Measurements from ENCODE around the gene LSM2. TPM values are rescaled to one million over a fixed set of nuclear protein-coding genes. Genes with fewer than 3 reads are reported as not detected.
"Not testable (repeated sequence)": the region's sequence is repeated elsewhere in the genome, so short reads cannot be mapped to it uniquely, and the experiment has no call there.

Gene LSM2
- total RNA-seq, 1 experiment from 2014 or later = 57.0 TPM

GRCh38 chr6:31831350-31832215 is 24.8 kb upstream of the LSM2 start:
- Histone ChIP-seq H3K9me3 (no peaks in the 10 kb centered on the region), H3K27me3 (no peaks in the 10 kb centered on the region), H3K36me3 (peaks cover 9% of the 10 kb centered on the region), H3K4me3 (peak overlapping the region; percentile 59)
- DNase-seq = no peak

- peak overlapping the region; percentile 59 for H3K4me3 ChIP-seq
- no peaks in the 10 kb centered on the region for H3K27me3 ChIP-seq
- DNase-seq = no peak
- H3K9me3 ChIP-seq = no peaks in the 10 kb centered on the region
- peaks cover 3% of the 10 kb centered on the region for H3K36me3 ChIP-seq
Observed at GRCh38 chr6:31830886-31831335, 24.1 kb upstream of the LSM2 start.

- no peak for DNase-seq
- Histone ChIP-seq H3K4me3 (peak overlapping the region; percentile 59), H3K27me3 (no peaks in the 10 kb centered on the region), H3K36me3 (peaks cover under 1% of the 10 kb centered on the region; the same call in 1 of the 2 replicates), H3K9me3 (no peaks in the 10 kb centered on the region)
Observed at GRCh38 chr6:31829633-31830283, 23.0 kb upstream of the LSM2 start.

GRCh38 chr6:31827286-31828079 is 20.7 kb upstream of the LSM2 start, which contains the start of gene HSPA1B:
HSPA1B (plus strand) TSS chr6:31827738; CDS start chr6:31827951, 213 bp downstream.
- Histone ChIP-seq H3K27me3 (no peaks in the 10 kb centered on the region), H3K4me3 (peak within 1 kb of the TSS; percentile 65), H3K36me3 (no peaks in the 10 kb centered on the region), H3K9me3 (no peaks in the 10 kb centered on the region)
- peak; percentile 98 for DNase-seq

- no peaks in the 10 kb centered on the region for H3K9me3 ChIP-seq
- DNase-seq = peak; percentile 87
- peak overlapping the region; percentile 65 for H3K4me3 ChIP-seq
- H3K36me3 ChIP-seq = no peaks in the 10 kb centered on the region
- H3K27me3 ChIP-seq = no peaks in the 10 kb centered on the region
Observed at GRCh38 chr6:31826793-31827285, 20.1 kb upstream of the LSM2 start.

GRCh38 chr6:31825553-31825952 is 18.8 kb upstream of the LSM2 start:
- H3K9me3 ChIP-seq = no peaks in the 10 kb centered on the region
- no peaks in the 10 kb centered on the region for H3K36me3 ChIP-seq
- no peak for DNase-seq
- no peaks in the 10 kb centered on the region for H3K27me3 ChIP-seq
- no peak overlapping the region for H3K4me3 ChIP-seq

- not testable (repeated sequence) for H3K4me3 ChIP-seq, H3K36me3 ChIP-seq, H3K27me3 ChIP-seq, H3K9me3 ChIP-seq, DNase-seq
Observed at GRCh38 chr6:31823592-31824196, 16.9 kb upstream of the LSM2 start.

GRCh38 chr6:31822036-31822821 is 15.5 kb upstream of the LSM2 start:
- no peaks in the 10 kb centered on the region for H3K9me3 ChIP-seq
- peak; percentile 79 for DNase-seq
- H3K4me3 ChIP-seq = peak overlapping the region; percentile 57
- H3K36me3 ChIP-seq = no peaks in the 10 kb centered on the region; the same call in 1 of the 2 replicates
- H3K27me3 ChIP-seq = no peaks in the 10 kb centered on the region

- Histone ChIP-seq H3K27me3 (no peaks in the 10 kb centered on the region), H3K36me3 (no peaks in the 10 kb centered on the region; the same call in 1 of the 2 replicates), H3K4me3 (peak overlapping the region; percentile 57), H3K9me3 (no peaks in the 10 kb centered on the region)
- DNase-seq = peak; percentile 56
Observed at GRCh38 chr6:31821301-31822035, 14.7 kb upstream of the LSM2 start.

- not testable (repeated sequence) for DNase-seq, H3K9me3 ChIP-seq, H3K27me3 ChIP-seq, H3K36me3 ChIP-seq, H3K4me3 ChIP-seq
Observed at GRCh38 chr6:31820399-31820798, 13.6 kb upstream of the LSM2 start.

- H3K27me3 ChIP-seq = no peaks in the 10 kb centered on the region
- H3K36me3 ChIP-seq = no peaks in the 10 kb centered on the region; the same call in 1 of the 2 replicates
Observed at GRCh38 chr6:31819871-31820299, 13.1 kb upstream of the LSM2 start.

GRCh38 chr6:31817929-31818511 is 11.3 kb upstream of the LSM2 start:
- not testable (repeated sequence) for H3K9me3 ChIP-seq, DNase-seq, H3K27me3 ChIP-seq, H3K36me3 ChIP-seq
- peak overlapping the region; percentile 54 for H3K4me3 ChIP-seq

More at GRCh38 chr6:31819871-31820299, 13.1 kb upstream of the LSM2 start:
- Histone ChIP-seq H3K9me3 (no peaks in the 10 kb centered on the region), H3K4me3 (no peak overlapping the region)
- no peak for DNase-seq

GRCh38 chr6:31817133-31817928 is 10.6 kb upstream of the LSM2 start:
- not testable (repeated sequence) for H3K36me3 ChIP-seq, H3K9me3 ChIP-seq, H3K27me3 ChIP-seq, DNase-seq
- H3K4me3 ChIP-seq = peak overlapping the region; percentile 54

Measured in MG63 (cell line).